Suprapubic skin (tissue), 4 donors: ENCODE measurements around the gene CDKL2.

Experiments used
- CTCF ChIP-seq, 2 donors: fragments of 200-600 bp in 1 of 2; fragments of 450-650 bp in 1 of 2; sonication (generic) in 1 of 2; IDR thresholded peaks; one replicate each; pipeline ENCODE4 v1.5.1; 2016 to 2019; ENCODE audit warnings: antibody characterized with exemption in 2 of 2, mild to moderate bottlenecking in 1 of 2, moderate library complexity in 1 of 2
- POLR2A ChIP-seq, 2 donors: fragments of 450-650 bp; IDR thresholded peaks; one replicate each; pipeline ENCODE4 v1.6.1; 2017; ENCODE audit warnings: antibody characterized with exemption in 2 of 2, mild to moderate bottlenecking in 2 of 2, moderate library complexity in 2 of 2
- POLR2AphosphoS5 ChIP-seq, 3 donors: sonication (generic); formaldehyde crosslinking; IDR thresholded peaks; one replicate each; pipeline ENCODE4 v1.6.1; 2017; ENCODE audit warnings: antibody characterized with exemption in 3 of 3

GRCh38 chr4:75629239-75629638 is 1.1 kb downstream of the CDKL2 start:
- TF ChIP-seq POLR2A (IDR thresholded peaks at IDR 0.05) (no peak), CTCF (IDR thresholded peaks at IDR 0.05) (no peak), POLR2AphosphoS5 (IDR thresholded peaks at IDR 0.05) (no peak)
